ENCODE results near the gene VIPR2.
"Not testable (repeated sequence)": the region's sequence is repeated elsewhere in the genome, so short reads cannot be mapped to it uniquely, and the experiment has no call there.

VIPR2 gene

GRCh38 chr7:159088016-159088865 is 56.4 kb downstream of the VIPR2 start:
- no peak for DNase-seq

GRCh38 chr7:159086301-159086925 is 58.3 kb downstream of the VIPR2 start:
- DNase-seq, result no peak

GRCh38 chr7:159084069-159084801 is 60.4 kb downstream of the VIPR2 start:
- no peak for DNase-seq

DNA sequence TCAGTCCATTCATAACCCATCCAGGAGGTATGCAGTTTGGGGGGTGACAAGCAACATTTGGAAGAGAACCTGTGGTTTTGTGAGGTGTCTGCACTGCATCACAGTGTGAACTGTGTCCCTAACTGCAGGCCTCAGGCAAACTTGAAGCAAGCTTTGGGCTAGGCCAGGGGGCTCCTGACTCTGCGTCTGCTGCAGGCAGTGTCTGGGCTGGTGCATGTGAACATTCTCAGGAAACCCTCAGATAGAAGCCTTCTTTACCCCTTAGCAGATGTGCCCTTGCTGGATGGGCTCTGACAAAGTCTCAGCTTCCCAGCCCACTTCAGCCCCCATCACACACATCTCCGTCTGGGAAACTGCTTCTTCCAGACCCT is 61.0 kb downstream of the VIPR2 start:
- DNase-seq, result no peak

GRCh38 chr7:159083001-159083697 is 61.5 kb downstream of the VIPR2 start:
- DNase-seq, result no peak

DNA sequence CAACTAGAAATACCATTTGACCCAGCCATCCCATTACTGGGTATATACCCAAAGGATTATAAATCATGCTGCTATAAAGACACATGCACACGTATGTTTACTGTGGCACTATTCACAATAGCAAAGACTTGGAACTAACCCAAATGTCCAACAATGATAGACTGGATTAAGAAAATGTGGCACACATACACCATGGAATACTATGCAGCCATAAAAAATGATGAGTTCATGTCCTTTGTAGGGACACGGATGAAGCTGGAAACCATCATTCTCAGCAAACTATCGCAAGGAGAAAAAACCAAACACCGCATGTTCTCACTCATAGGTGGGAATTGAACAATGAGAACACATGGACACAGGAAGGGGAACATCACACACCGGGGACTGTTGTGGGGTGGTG is 62.6 kb downstream of the VIPR2 start:
- not testable (repeated sequence) for DNase-seq

DNA sequence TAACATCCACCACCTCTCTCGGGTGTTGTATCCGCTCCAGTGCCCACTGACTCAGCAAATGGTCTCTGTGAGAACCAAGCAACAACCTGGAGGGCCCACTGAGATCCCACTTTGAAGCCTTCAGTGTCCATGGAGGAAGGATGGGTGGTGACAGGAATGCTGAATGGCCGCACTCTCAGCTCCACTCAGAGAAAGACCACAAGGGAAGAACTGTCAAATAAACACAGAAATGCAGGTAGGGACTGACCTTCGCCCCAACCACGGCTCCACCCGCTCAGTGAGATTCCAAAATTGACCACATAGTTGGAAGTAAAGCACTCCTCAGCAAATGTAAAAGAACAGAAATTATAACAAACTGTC is 65.8 kb downstream of the VIPR2 start:
- DNase-seq, result no peak

DNA sequence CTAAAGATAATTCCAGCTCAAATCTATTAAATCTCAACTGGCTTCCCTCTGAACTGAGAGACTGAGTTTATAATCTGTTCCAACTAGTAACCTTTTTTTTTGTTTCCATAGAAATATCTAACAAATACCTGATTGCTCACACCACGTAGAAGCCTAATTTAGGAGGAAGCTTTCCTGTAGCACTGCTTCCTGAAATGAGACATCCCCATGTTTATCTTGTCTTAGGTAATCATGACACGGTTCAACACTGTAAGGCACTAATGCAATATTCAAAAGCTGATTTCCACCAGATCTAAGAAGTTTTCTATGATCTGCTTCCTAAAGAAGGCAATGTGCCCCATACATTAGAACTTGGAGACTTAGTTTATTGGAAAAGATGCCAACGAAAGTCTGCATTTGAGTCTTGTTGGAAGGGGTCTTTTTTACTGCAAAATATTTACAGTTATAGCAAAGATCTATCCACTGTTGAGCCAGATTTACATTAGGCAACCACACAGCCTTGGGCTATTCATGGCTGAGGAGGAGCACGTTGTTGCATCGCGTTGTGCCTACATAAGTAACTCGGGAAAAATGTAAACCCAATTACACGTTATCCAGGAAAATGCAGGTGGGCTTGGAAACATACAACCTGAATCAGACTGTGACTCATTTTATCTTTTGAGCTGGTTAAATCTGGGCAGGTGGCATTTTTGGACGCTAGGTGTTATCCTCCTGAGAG is 66.3 kb downstream of the VIPR2 start:
- no peak for DNase-seq

- no peak for DNase-seq
Measured at GRCh38 chr7:159076333-159076732, 68.3 kb downstream of the VIPR2 start.

GRCh38 chr7:159075563-159076238 is 69.0 kb downstream of the VIPR2 start:
- DNase-seq, result no peak

DNA sequence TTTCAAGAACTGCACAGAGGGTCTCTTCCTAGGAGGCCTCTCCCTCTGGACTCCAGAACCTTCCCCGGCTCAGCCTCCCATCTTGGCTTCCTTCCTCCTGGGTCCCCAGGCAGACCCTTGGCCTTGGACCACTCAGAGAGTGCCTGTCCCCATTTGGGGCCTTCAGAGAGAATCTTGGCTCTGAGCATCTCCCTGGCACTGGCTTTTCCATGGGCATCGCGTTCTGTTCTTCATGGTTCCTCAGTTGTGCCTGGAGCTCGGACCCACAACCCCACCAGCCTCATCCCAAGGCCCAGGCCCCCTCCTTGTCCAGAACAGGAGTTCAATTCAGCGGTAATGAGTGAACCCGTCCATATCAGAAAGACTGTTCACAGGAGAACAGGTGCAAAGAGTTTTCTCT is 73.4 kb downstream of the VIPR2 start:
- DNase-seq, result no peak

DNA sequence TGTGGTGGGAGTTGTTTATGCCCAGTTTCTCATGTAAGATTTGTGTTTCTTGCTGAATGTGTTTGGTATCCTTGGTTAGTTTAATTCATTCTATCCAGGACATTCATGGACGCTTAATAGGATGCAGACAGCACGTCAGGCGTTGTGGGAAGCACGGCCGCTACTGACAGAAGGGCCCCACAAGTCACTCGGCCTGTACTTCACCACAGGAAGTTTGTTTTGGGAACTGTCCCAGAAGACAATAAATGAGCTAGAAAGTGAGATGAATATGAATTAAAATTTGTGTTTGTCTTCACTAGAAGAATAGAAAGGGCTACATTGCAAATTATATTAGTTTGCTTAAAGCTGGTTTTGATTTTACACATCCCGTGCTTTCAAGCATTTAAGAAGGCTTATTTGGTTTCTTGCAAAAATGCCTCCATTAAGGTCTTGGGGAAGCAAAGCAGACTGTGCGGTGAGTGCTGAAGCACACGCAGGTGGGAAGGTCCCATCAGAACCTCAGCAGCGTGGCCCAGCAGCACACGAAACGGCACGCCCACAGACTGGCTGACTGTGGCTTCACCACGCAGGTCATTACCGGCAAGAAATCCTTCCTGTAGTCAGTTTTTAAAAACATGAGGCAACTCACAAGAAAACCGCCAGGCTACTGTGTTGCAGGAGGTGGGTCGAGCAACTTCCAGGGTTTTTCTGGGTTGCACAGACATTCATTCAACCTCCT is 74.1 kb downstream of the VIPR2 start:
- DNase-seq, result no peak

GRCh38 chr7:159068893-159069448 is 75.7 kb downstream of the VIPR2 start:
- DNase-seq, result no peak

DNA sequence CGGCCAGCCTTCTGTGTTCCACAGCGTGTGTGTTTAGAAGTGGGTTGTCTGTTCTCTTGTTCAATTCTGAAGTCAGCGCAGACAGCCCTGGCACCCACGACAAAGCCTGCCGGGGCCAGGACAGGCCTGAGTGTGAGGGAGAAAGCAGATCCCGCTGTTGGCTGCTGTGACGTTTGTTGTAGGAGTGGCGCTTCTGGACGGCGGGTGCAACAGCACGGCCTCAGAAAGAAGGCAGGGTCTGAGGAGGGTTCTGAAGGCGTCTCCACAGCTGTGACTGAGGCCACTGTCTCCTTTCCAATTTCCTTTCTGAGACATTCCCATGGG is 76.2 kb downstream of the VIPR2 start:
- no peak for DNase-seq

DNA sequence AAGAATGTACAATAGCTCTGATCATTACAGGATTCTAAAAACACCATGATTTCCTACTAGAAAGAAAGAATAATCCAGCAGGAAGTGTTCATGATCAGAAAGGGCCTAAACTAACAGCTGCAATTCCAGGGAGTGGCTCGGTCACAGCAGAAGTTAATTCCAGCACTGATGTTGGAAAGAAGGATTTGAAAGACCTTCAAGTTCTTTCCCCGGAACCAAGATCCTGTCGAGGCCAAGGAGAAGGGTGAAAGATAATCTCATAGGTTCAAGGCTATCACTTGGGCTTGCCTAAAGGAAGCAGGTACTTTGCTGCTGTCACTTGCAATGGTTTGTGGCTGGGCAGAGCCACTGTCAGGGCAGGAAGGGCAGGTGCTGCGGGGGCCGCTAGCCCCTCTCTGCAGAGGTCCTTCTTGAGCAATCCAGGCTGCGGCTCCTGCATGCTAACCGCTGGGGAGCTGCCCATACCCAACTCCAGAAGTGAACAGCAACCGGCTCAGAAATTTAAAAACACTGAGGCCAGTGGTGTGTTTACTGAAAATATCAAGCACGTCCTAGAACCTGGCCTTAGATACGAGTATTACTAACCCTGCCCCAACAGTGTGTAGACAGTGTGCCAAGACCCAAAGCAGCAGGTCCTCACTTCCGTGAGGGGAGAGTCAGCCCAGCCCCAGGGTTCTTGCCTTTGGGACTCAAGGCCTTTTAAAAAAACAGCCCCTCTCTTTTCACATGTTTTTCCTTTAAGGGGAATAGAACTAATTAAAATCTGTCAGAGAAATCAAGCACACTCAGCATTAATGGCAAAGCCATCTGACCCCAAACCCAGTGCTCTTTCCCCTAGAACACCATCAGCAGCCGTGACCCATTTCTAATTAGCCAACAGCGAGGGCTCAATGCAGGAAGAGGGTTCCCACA is 76.8 kb downstream of the VIPR2 start:
- DNase-seq, result no peak

- no peak for DNase-seq
Measured at GRCh38 chr7:159066816-159067575, 77.7 kb downstream of the VIPR2 start.

DNA sequence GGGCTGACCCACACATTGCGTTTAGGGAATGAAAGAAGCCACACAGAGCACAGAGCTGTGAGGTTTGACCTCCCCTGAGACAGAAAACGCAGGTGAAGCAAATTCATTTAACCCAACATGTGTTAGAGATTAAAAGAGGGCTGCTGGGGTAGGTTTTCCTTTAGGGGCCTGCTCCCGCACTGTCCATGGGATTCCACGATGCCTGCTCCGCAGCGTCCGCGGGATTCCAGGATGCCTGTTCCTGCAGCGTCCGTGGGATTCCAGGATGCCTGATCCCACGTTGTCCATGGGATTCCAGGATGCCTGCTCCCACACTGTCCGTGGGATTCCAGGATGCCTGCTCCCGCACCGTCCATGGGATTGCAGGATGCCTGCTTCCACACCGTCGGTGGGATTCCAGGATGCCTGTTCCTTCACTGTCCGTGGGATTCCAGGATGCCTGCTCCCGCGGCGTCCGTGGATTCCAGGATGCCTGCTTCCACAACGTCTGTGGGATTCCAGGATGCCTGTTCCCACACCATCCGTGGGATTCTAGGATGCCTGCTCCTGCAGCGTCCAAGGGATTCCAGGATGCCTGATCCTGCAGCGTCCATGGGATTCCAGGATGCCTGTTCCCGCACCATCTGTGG is 78.7 kb downstream of the VIPR2 start:
- DNase-seq, result no peak

DNA sequence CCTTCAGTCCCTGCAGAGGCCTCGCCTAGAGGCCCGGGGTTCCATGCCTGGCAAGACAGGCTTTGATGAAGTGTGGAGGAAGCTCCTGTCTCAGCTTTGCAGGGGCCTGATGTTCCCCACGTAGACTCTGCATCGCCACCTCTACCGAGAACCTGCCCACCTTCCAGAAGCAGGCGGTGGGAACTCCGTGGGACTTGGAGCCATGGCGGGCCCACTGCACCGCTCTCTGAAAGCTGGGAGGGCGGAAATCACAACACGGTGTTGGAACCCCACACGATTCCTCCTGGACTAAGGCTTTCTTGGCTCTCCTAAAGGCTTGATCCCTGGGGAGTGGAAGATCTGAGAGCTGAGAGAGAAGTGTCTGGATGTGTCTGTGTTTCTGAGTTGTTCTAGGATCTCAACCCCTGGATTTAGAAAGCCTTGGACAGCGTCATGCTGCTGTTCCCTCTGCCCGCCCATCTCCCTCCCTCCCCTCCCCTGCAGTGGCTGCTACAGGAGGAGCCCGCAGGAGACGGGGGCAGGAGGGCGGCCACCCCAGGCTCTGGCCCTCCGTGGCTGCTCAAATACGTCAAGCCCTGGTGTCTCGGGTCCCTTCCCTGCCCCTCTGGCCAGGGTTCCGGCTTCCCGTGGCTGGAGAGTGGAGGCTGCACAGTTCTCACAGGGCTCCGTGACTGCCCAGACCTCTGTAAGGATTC is 79.7 kb downstream of the VIPR2 start:
- no peak for DNase-seq
